Measurements from ENCODE around the gene PCDHGB1.
"Not testable (repeated sequence)": the region's sequence is repeated elsewhere in the genome, so short reads cannot be mapped to it uniquely, and the experiment has no call there.

PCDHGB1 gene
- 0 to 0.46 (median 0.14) reads per million in 4 donors for total RNA-seq

- peak in 2 of 5 donors; percentile 19 to 25 for DNase-seq
Observed at GRCh38 chr5:141349917-141350619, at the start of gene PCDHGB1. TSS of gene PCDHGB1 (plus strand) at chr5:141350099. CDS start at chr5:141350261, 162 bp downstream.

GRCh38 chr5:141303756-141304155, 46.1 kb upstream of the PCDHGB1 start, which contains the start of gene SLC25A2:
TSS of gene SLC25A2 (minus strand) at chr5:141304049. CDS start at chr5:141303865, 184 bp downstream.
- DNase-seq = no peak

GRCh38 chr5:141306630-141307029, 43.3 kb upstream of the PCDHGB1 start:
- DNase-seq = no peak

GRCh38 chr5:141313711-141314110, 36.2 kb upstream of the PCDHGB1 start:
- no peak for DNase-seq

- not testable (repeated sequence) for DNase-seq
Observed at GRCh38 chr5:141316963-141317362, 32.9 kb upstream of the PCDHGB1 start.

GRCh38 chr5:141319202-141319601, 30.7 kb upstream of the PCDHGB1 start:
- no peak for DNase-seq

GRCh38 chr5:141319699-141320098, 30.2 kb upstream of the PCDHGB1 start:
- no peak for DNase-seq

- DNase-seq = peak; percentile 85 to 93 (median 89)
Observed at GRCh38 chr5:141320225-141321169, 29.4 kb upstream of the PCDHGB1 start, which contains the start of gene TAF7. TSS of gene TAF7 (minus strand) at chr5:141320784. CDS start at chr5:141320044, 740 bp downstream.

GRCh38 chr5:141322261-141322660, 27.6 kb upstream of the PCDHGB1 start:
- DNase-seq = no peak

- DNase-seq = peak; percentile 24 to 59 (median 52)
Observed at GRCh38 chr5:141326088-141326854, 23.6 kb upstream of the PCDHGB1 start.

GRCh38 chr5:141328231-141328630, 21.7 kb upstream of the PCDHGB1 start:
- no peak for DNase-seq

GRCh38 chr5:141330299-141331080, 19.4 kb upstream of the PCDHGB1 start, which contains the start of gene PCDHGA1:
TSS of gene PCDHGA1 (plus strand) at chr5:141330514.
- peak in 2 of 5 donors; percentile 8 to 16 for DNase-seq

GRCh38 chr5:141332571-141332970, 17.3 kb upstream of the PCDHGB1 start:
- DNase-seq = not testable (repeated sequence)

- peak in 1 of 5 donors; percentile 8 for DNase-seq
Observed at GRCh38 chr5:141338538-141339306, 11.2 kb upstream of the PCDHGB1 start, which contains the start of gene PCDHGA2. TSS of gene PCDHGA2 (plus strand) at chr5:141338760.

- DNase-seq = not testable (repeated sequence)
Observed at GRCh38 chr5:141340781-141341354, 9.0 kb upstream of the PCDHGB1 start.

- no peak for DNase-seq
Observed at GRCh38 chr5:141342773-141343172, 7.1 kb upstream of the PCDHGB1 start.

GRCh38 chr5:141343242-141343952, 6.5 kb upstream of the PCDHGB1 start, which contains the start of gene PCDHGA3:
TSS of gene PCDHGA3 (plus strand) at chr5:141343829. CDS start at chr5:141344034, 205 bp downstream.
- DNase-seq = peak in 1 of 5 donors; percentile 14

- no peak for DNase-seq
Observed at GRCh38 chr5:141343953-141344463, 5.9 kb upstream of the PCDHGB1 start.

- no peak for DNase-seq
Observed at GRCh38 chr5:141345327-141345726, 4.6 kb upstream of the PCDHGB1 start.
